ENCODE data around the gene DMRT3.

Gene DMRT3

DNA sequence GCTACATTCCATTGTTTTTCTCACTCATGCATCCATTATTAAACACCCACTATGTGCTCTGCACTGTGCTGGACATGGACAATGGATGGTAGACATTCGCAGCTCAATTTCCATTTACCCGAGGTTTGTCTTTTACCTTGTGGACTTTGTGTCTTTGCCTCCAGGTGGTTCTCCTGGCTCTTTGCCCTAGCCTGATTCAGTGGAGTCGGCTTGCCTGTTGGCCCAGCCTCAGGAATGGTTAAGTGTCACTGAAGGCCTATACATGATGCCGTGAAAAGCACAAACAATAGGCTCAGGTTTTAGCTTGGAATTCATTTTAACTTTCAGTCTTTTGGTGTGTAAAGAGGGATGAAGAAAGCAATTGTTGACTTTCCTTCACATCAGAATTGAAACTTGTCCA, 16.5 kb upstream of the DMRT3 start:
- no peak for DNase-seq (ENCODE audit: low read depth)
- H3K4me3 ChIP-seq (ENCODE audit: control insufficient read depth, low read depth, low read length) = no peak overlapping the region
- TF ChIP-seq, protein P1, sequence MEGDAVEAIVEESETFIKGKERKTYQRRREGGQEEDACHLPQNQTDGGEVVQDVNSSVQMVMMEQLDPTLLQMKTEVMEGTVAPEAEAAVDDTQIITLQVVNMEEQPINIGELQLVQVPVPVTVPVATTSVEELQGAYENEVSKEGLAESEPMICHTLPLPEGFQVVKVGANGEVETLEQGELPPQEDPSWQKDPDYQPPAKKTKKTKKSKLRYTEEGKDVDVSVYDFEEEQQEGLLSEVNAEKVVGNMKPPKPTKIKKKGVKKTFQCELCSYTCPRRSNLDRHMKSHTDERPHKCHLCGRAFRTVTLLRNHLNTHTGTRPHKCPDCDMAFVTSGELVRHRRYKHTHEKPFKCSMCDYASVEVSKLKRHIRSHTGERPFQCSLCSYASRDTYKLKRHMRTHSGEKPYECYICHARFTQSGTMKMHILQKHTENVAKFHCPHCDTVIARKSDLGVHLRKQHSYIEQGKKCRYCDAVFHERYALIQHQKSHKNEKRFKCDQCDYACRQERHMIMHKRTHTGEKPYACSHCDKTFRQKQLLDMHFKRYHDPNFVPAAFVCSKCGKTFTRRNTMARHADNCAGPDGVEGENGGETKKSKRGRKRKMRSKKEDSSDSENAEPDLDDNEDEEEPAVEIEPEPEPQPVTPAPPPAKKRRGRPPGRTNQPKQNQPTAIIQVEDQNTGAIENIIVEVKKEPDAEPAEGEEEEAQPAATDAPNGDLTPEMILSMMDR (IDR thresholded peaks at IDR 0.05; ENCODE audit: control insufficient read depth, insufficient read depth, low read depth, low read length, missing control alignments) = no peak

DNA sequence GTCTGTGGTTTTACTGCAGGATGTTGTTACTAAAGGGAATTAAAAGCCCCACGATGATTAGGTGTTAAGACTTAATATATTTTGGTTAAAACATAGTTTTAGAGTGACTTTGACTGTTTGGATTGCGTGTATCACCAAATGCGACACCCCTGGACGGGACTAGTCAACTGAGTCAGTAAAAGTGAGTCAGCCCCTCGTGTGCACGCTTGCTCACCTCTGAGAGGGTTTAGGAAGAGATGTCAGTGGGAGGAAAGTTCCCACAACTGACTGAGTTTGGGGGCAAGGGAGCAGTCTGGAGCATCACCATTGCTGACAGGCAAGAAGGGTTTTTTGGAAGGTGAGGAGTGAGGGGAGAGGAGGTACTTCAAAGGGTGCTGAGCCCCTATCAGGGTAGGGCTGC, 14.4 kb upstream of the DMRT3 start:
- no peak overlapping the region for H3K4me3 ChIP-seq (ENCODE audit: control insufficient read depth, low read depth, low read length)
- DNase-seq (ENCODE audit: low read depth) = no peak
- TF ChIP-seq, protein P1 (IDR thresholded peaks at IDR 0.05; ENCODE audit: control insufficient read depth, insufficient read depth, low read depth, low read length, missing control alignments) = no peak

DNA sequence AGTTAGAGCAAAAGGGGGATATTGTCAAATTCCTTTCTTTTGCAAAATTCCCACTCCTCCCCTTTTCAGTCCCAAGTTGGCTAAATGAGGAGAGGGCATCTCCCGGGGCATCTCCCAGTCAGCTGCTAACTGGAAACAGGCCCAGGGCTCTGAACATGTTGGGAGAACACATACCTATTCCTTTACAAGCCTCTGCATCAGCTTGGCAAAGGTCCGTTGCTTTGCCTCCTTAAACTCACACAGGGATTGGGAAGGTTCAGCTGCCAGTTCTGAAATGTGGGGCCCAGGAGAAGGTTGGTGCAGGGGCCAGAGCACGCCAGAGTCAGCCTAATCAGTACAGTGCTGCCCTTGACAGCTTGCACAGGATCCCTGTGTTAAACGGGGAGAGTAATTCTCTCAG, 11.0 kb upstream of the DMRT3 start:
- TF ChIP-seq, protein P1 (IDR thresholded peaks at IDR 0.05; ENCODE audit: control insufficient read depth, insufficient read depth, low read depth, low read length, missing control alignments) = no peak
- H3K4me3 ChIP-seq (ENCODE audit: control insufficient read depth, low read depth, low read length) = no peak overlapping the region
- no peak for DNase-seq (ENCODE audit: low read depth)

DNA sequence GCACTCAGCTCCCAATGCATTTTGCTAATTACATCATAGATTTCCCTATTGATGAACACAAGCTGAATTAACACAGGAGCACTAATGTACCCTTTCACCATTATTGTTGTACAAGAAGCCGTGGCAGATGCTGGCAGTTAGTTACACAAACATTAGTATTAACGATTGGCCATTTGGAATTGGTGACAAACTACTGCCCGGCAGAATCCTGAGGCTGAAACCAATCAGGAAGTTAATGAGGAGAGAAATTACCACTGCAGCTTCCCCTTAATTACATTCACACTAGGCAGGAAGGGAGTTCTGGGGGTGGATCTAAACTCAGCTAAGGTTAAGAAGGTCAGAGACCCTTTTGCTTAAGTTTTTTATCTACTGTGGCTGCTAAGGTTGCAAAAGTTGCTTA, 9.6 kb upstream of the DMRT3 start:
- H3K4me3 ChIP-seq (ENCODE audit: control insufficient read depth, low read depth, low read length) = no peak overlapping the region
- TF ChIP-seq, protein P1 (IDR thresholded peaks at IDR 0.05; ENCODE audit: control insufficient read depth, insufficient read depth, low read depth, low read length, missing control alignments) = no peak
- DNase-seq (ENCODE audit: low read depth) = no peak

DNA sequence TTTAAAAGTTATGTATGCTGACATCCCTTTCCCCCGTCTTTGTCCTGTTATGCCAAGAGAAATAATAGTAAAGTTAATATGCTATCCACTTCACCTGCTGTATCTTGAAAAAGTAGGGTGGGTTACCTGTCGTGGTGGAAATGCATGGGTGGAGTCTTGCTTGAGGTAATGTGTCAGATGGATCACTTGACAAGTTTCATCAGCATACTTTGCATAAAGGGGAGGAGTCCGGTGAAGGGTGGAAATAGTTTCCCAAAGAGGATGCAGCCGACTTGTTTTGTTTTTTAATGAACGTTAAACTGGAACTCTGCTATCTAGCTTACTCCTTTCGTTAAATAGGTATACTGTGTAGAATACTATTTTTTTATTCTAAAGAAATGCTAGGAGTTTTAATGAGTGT, 9.0 kb upstream of the DMRT3 start:
- DNase-seq (ENCODE audit: low read depth) = no peak
- no peak overlapping the region for H3K4me3 ChIP-seq (ENCODE audit: control insufficient read depth, low read depth, low read length)
- TF ChIP-seq, protein P1 (IDR thresholded peaks at IDR 0.05; ENCODE audit: control insufficient read depth, insufficient read depth, low read depth, low read length, missing control alignments) = no peak

DNA sequence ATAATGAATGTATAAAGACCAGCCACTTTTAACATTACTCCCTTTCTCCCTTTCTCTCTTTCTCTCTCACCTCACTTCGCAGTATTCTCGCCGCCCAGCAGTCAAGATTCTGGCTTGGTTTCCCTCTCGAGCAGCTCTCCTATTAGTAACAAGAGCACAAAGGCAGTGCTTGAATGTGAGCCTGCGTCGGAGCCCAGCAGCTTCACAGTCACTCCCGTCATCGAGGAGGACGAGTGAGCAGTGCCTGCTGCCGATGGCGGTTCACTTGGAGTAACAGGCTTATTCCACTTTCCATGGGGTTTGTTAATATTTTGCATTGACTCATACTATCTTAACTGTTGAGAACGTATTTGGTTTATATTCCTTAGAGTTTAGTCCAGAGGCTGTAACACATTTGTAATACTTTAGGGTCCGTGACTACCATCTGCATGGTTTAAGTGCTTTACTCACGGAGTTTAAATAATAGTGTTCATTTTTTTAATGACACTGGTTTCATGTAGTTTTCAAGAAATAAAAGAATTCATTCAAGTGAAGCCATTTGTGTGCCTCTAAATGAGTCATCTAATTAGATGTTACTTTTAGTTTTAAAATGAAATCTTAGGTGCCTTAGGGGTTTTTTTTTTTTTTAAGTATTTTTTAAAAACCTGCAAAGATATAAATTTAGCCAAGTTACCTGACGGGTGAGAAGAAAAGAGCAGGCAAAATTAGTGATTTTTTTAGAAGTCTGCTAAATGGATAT, 8.4 kb upstream of the DMRT3 start:
- no peak for DNase-seq (ENCODE audit: low read depth)
- TF ChIP-seq, protein P1 (IDR thresholded peaks at IDR 0.05; ENCODE audit: control insufficient read depth, insufficient read depth, low read depth, low read length, missing control alignments) = no peak
- H3K4me3 ChIP-seq (ENCODE audit: control insufficient read depth, low read depth, low read length) = no peak overlapping the region
